Brain microvascular endothelial cell (primary cell): ENCODE results near the gene TPH1.

Source experiments
- DNase-seq: peaks from one replicate; pipeline ENCODE4 v3.0.0-alpha.2; 2020
- H3K27ac ChIP-seq: fragments of 250-450 bp; sonication (Bioruptor Pico); 2 replicates; pipeline ENCODE4 v1.5.1; 2020; ENCODE audit warnings: mild to moderate bottlenecking, moderate library complexity
- H3K27me3 ChIP-seq: fragments of 250-450 bp; sonication (Bioruptor Pico); replicated peaks from 2 replicates; pipeline ENCODE4 v1.5.1; 2020; ENCODE audit warnings: mild to moderate bottlenecking
- H3K36me3 ChIP-seq: fragments of 250-450 bp; sonication (Bioruptor Pico); replicated peaks from 2 replicates; pipeline ENCODE4 v1.5.1; 2020; ENCODE audit warnings: mild to moderate bottlenecking
- H3K4me3 ChIP-seq: 2 replicates; pipeline ENCODE4 v1.5.1; 2011; ENCODE audit warnings: low read depth, mild to moderate bottlenecking, control low read depth, low read length, moderate library complexity
- in situ Hi-C: cut with HindIII; loops from 2 replicates; pipeline ENCODE4 v1.10.0; 2017; ENCODE audit warnings: low sequenced_read_pairs, low pct_ligation_motif_present
- TF ChIP-seq, protein P1 (sequence below): IDR thresholded peaks from 2 replicates; pipeline ENCODE4 v1.5.1; 2011; ENCODE audit warnings: low read depth, mild to moderate bottlenecking, moderate library complexity, low read length, control low read depth, inconsistent platforms; ENCODE audit errors: missing control alignments

The TPH1 gene

DNA sequence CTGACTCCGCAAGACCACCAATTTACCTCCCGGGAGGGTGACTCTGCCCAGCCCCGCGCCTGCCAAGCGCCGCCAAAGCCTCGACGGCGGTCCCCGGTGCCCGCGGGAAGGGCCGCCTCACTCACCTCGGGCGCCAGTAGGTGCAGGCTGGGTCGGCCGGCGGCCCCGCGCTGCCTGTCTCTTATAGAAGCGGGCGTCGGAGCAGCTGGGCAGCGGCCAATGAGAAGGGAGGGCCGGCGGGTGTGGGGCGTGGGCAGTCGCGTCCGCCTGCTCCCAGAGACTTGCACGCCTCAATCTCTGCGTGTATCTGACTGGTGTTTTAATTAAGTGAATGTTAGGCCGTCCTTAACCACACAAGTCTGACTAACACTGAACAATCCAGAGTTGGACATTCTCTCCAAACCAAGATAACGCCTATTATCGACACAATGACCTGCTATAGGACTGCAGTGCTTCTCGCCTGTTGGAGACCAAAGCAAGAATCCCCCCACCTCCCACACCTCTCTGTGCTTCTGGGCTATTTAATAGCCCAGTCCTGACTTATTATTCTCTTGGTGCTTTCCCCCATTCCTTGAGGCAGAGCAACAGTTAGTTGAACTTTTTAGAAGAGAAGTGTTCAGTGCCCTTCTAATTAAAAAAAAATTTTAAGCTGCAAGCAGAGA is at the start of gene TPH1:
TSS of gene TPH1 (minus strand) at position 154 of the 662 bp plus-strand sequence. CDS start 5,507 bp downstream, outside the sequence.
- Histone ChIP-seq H3K27ac (no peak within 1 kb of the TSS), H3K4me3 (peak within 1 kb of the TSS; percentile 10), H3K36me3 (no peaks in the 10 kb centered on the region), H3K27me3 (peaks cover 19% of the 10 kb centered on the region)
- peak; percentile 34 for DNase-seq
- TF ChIP-seq, protein P1, sequence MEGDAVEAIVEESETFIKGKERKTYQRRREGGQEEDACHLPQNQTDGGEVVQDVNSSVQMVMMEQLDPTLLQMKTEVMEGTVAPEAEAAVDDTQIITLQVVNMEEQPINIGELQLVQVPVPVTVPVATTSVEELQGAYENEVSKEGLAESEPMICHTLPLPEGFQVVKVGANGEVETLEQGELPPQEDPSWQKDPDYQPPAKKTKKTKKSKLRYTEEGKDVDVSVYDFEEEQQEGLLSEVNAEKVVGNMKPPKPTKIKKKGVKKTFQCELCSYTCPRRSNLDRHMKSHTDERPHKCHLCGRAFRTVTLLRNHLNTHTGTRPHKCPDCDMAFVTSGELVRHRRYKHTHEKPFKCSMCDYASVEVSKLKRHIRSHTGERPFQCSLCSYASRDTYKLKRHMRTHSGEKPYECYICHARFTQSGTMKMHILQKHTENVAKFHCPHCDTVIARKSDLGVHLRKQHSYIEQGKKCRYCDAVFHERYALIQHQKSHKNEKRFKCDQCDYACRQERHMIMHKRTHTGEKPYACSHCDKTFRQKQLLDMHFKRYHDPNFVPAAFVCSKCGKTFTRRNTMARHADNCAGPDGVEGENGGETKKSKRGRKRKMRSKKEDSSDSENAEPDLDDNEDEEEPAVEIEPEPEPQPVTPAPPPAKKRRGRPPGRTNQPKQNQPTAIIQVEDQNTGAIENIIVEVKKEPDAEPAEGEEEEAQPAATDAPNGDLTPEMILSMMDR: no peak
- in situ Hi-C loops: no loop called here

DNA sequence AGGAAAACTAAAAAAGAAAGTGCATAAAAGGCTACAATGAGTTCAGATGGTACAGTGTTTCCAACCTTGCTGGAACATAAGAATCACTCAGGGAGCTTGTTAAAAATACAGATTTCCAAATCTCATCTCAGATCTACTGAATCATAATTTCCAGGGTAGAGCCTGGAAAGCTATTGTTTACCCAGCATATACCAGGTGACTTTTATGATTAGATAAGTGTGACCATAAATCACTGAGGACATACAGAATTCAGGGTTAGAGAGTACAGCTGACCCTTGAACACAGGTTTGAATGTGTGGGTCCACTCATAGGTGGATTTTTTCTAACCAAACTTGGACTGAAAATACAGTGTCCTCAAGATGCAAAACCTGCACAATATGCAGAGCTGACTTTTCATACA is 47.9 kb upstream of the TPH1 start:
- DNase-seq: no peak
- Histone ChIP-seq H3K27me3 (no peaks in the 10 kb centered on the region), H3K4me3 (no peak overlapping the region), H3K27ac (no peak overlapping the region), H3K36me3 (peaks cover 32% of the 10 kb centered on the region)
- TF ChIP-seq, protein P1: no peak
- in situ Hi-C loops: no loop called here

DNA sequence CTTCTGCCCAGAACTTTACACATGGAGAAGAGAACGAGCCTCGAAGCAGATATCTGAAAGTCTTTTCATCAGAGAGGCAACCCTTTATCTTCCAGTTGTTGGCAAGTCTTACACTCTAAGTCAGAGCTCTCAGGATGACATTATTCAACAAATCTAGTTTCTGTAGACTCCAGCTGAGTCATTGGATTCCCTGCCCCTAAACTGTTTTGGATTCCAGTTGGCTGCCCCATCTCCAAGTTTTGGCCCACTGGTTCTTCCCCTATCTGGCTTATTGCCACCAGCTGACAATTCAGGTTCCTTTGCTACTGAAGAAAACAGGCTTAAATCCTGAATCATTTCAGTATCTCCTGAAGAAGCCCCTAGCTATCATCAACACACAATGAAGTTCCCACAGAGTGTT is 45.7 kb upstream of the TPH1 start:
- Histone ChIP-seq H3K27ac (no peak overlapping the region), H3K36me3 (peaks cover 45% of the 10 kb centered on the region), H3K27me3 (no peaks in the 10 kb centered on the region), H3K4me3 (no peak overlapping the region)
- TF ChIP-seq, protein P1: no peak
- no peak for DNase-seq
- in situ Hi-C loops: no loop called here

DNA sequence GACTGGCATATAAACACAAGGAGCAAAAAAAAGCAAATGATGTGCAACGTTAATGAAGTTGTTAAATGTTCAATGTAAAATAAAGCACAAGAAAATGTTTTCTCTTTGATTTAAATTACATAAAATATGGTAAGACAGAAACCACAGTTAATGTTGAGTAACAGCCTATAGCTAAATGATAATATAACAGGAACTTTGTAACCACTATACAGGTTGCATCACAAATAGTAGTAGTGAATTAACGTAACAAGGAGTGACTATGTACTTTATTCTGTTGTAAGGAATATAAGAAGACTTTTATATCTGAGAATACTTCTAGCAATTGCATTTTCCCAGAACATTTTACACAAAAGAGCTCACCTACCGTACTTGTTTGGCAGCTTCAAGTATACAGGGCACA is 42.9 kb upstream of the TPH1 start:
- Histone ChIP-seq H3K27me3 (no peaks in the 10 kb centered on the region), H3K27ac (no peak overlapping the region), H3K4me3 (no peak overlapping the region), H3K36me3 (peaks cover 40% of the 10 kb centered on the region)
- TF ChIP-seq, protein P1: no peak
- no peak for DNase-seq
- in situ Hi-C loops: no loop called here

DNA sequence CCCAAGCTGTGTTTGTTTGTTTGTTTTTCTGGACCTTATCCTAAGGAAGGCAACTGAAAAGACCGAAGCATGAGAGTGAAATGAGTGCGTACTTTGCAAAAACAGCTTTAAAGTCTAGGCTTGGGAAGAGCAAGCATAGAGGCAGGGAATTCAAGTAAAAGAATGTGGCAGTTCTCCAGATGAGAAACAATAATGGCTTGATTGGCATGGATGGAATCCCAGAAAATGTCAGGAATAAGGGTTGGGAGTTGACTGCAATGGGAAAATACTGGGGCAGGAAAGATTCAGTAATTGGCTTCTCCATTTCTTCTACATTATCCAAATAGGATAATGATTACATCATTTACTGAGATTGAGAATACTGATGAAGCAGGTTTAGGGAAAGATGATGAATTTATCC is 42.3 kb upstream of the TPH1 start:
- in situ Hi-C loops: no loop called here
- Histone ChIP-seq H3K27me3 (no peaks in the 10 kb centered on the region), H3K36me3 (peaks cover 36% of the 10 kb centered on the region), H3K27ac (no peak overlapping the region), H3K4me3 (no peak overlapping the region)
- DNase-seq: no peak
- TF ChIP-seq, protein P1: no peak

DNA sequence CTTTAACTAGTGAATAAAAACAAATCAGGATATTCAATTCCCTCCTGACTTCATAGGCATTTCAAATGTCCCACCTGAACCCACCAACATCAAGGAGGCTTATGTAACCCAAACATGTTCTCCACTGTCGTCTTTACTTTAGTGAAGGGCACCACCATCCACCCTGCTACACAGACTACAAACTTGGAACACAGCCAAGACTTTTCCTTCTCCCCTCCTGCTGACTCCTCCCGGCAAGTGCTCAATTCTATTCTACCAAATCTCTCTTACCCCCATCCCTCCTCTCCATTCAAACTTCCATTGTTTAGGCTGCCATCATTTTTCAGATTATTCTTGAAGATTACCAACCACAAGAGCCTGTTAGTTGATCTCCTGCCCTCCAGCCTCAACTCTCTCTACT is 35.5 kb upstream of the TPH1 start:
- Histone ChIP-seq H3K4me3 (no peak overlapping the region), H3K36me3 (peaks cover 21% of the 10 kb centered on the region), H3K27ac (no peak overlapping the region), H3K27me3 (no peaks in the 10 kb centered on the region)
- no peak for DNase-seq
- in situ Hi-C loops: no loop called here
- TF ChIP-seq, protein P1: no peak
